RWPE2 (cell line): Measurements from ENCODE around the gene RAB5B.

Experiments used
- ATAC-seq: fragments of 200-7000 bp; cut with Tn5 transposase; 3 replicates; pipeline ENCODE4 v1.9.1; 2021; ENCODE audit warnings: low read depth
- DNase-seq: peaks from one replicate; pipeline ENCODE4 v3.0.0-alpha.2; 2020; ENCODE audit warnings: low spot score
- H3K27ac ChIP-seq: fragments of 450-650 bp; 2 replicates; pipeline ENCODE4 v1.5.1; 2017; ENCODE audit warnings: mild to moderate bottlenecking; ENCODE audit not compliant: poor library complexity, severe bottlenecking
- H3K27me3 ChIP-seq: fragments of 250-450 bp; sonication (Bioruptor Pico); 2 replicates; pipeline ENCODE4 v1.5.1; 2021; ENCODE audit warnings: mild to moderate bottlenecking, moderate library complexity; ENCODE audit not compliant: insufficient read depth, poor library complexity, severe bottlenecking
- H3K36me3 ChIP-seq: fragments of 250-450 bp; sonication (Bioruptor Pico); 2 replicates; pipeline ENCODE4 v1.5.1; 2020; ENCODE audit warnings: low read depth, mild to moderate bottlenecking, moderate library complexity
- H3K4me1 ChIP-seq: fragments of 250-450 bp; sonication (Bioruptor Pico); 2 replicates; pipeline ENCODE4 v1.5.1; 2021; ENCODE audit warnings: mild to moderate bottlenecking, moderate library complexity; ENCODE audit not compliant: insufficient read depth, poor library complexity, severe bottlenecking
- H3K4me3 ChIP-seq: fragments of 250-450 bp; sonication (Bioruptor Pico); 2 replicates; pipeline ENCODE4 v1.5.1; 2021; ENCODE audit warnings: mild to moderate bottlenecking, moderate library complexity; ENCODE audit not compliant: severe bottlenecking
- H3K9me3 ChIP-seq: fragments of 250-450 bp; sonication (Bioruptor Pico); 2 replicates; pipeline ENCODE4 v1.5.1; 2021; ENCODE audit warnings: mild to moderate bottlenecking, moderate library complexity; ENCODE audit not compliant: severe bottlenecking
- CTCF ChIP-seq: fragments of 450-650 bp; IDR thresholded peaks from one replicate; pipeline ENCODE4 v1.5.1; 2017; ENCODE audit warnings: mild to moderate bottlenecking, moderate library complexity; ENCODE audit not compliant: poor library complexity, severe bottlenecking

RAB5B gene

GRCh38 chr12:56031987-56032386, 58.1 kb downstream of the RAB5B start:
- Histone ChIP-seq H3K4me1 (peaks cover 6% of the 10 kb centered on the region), H3K27me3 (no peaks in the 10 kb centered on the region), H3K36me3 (no peaks in the 10 kb centered on the region; the same call in 1 of the 2 replicates), H3K9me3 (no peaks in the 10 kb centered on the region), H3K27ac (no peak overlapping the region), H3K4me3 (no peak overlapping the region)
- ATAC-seq (no peak), DNase-seq (no peak)
- TF ChIP-seq CTCF = no peak

GRCh38 chr12:56034586-56035332, 60.9 kb downstream of the RAB5B start:
- Histone ChIP-seq H3K4me1 (no peaks in the 10 kb centered on the region), H3K27me3 (no peaks in the 10 kb centered on the region), H3K9me3 (no peaks in the 10 kb centered on the region), H3K27ac (no peak overlapping the region), H3K4me3 (no peak overlapping the region), H3K36me3 (no peaks in the 10 kb centered on the region; the same call in 1 of the 2 replicates)
- no peak for ATAC-seq
- DNase-seq = no peak
- no peak for TF ChIP-seq CTCF

GRCh38 chr12:56037161-56037560, 63.3 kb downstream of the RAB5B start:
- H3K36me3 ChIP-seq = no peaks in the 10 kb centered on the region; the same call in 1 of the 2 replicates
- no peaks in the 10 kb centered on the region for H3K27me3 ChIP-seq
- H3K4me1 ChIP-seq = no peaks in the 10 kb centered on the region
- no peak for TF ChIP-seq CTCF
- H3K9me3 ChIP-seq = no peaks in the 10 kb centered on the region
- no peak for DNase-seq
- no peak for ATAC-seq
- H3K27ac ChIP-seq = no peak overlapping the region
- no peak overlapping the region for H3K4me3 ChIP-seq

- H3K27ac ChIP-seq = no peak overlapping the region
Observed at GRCh38 chr12:56038022-56038655, 64.3 kb downstream of the RAB5B start.

More at GRCh38 chr12:56038022-56038655, 64.3 kb downstream of the RAB5B start:
- ATAC-seq (no peak), DNase-seq (no peak)
- H3K4me3 ChIP-seq = no peak overlapping the region
- H3K27me3 ChIP-seq = no peaks in the 10 kb centered on the region
- peaks cover 10% of the 10 kb centered on the region for H3K36me3 ChIP-seq
- no peak for TF ChIP-seq CTCF
- no peaks in the 10 kb centered on the region for H3K9me3 ChIP-seq
- no peaks in the 10 kb centered on the region for H3K4me1 ChIP-seq
